ENCODE results near the gene MGAT4A.

MGAT4A gene

DNA sequence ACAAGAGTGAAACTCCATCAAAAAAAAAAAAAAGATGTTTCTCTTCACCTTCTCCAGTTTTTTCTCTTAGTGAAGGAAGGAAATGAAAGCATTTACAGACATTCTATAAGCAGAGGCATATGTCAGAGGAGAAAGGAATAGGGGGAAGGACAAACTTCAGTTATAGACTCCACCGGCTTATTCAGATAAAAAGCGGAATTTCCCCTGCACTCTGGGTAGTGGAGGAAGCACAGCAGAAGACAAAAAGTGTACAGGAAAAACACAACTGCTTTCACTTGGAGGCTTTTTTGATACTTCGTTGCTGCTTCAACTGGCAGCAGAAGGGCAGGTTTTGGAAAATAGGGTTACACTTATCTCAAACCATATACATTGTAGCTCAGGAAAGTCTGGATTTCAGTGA is 3.2 kb upstream of the MGAT4A start:
- H3K36me3 ChIP-seq (ENCODE audit: insufficient read depth, low read length): no peaks in the 10 kb centered on the region
- no peaks in the 10 kb centered on the region for H3K27me3 ChIP-seq (ENCODE audit: insufficient read depth, low read length, poor library complexity, severe bottlenecking)
- H2AFZ ChIP-seq (ENCODE audit: low read length): no peak overlapping the region
- TF ChIP-seq, protein P1, sequence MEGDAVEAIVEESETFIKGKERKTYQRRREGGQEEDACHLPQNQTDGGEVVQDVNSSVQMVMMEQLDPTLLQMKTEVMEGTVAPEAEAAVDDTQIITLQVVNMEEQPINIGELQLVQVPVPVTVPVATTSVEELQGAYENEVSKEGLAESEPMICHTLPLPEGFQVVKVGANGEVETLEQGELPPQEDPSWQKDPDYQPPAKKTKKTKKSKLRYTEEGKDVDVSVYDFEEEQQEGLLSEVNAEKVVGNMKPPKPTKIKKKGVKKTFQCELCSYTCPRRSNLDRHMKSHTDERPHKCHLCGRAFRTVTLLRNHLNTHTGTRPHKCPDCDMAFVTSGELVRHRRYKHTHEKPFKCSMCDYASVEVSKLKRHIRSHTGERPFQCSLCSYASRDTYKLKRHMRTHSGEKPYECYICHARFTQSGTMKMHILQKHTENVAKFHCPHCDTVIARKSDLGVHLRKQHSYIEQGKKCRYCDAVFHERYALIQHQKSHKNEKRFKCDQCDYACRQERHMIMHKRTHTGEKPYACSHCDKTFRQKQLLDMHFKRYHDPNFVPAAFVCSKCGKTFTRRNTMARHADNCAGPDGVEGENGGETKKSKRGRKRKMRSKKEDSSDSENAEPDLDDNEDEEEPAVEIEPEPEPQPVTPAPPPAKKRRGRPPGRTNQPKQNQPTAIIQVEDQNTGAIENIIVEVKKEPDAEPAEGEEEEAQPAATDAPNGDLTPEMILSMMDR (conservative IDR thresholded peaks at IDR 0.05; ENCODE audit: low read length): no peak
- no peak for TF ChIP-seq EZH2phosphoT487 (IDR thresholded peaks at IDR 0.05; ENCODE audit: borderline replicate concordance)
- H3K9ac ChIP-seq (ENCODE audit: low read depth, low read length, poor library complexity, severe bottlenecking): peak overlapping the region; percentile 0
- H4K20me1 ChIP-seq (ENCODE audit: insufficient read depth, low read length, poor library complexity, severe bottlenecking): peaks cover 7% of the 10 kb centered on the region
- peak overlapping the region; percentile 32 for H3K4me2 ChIP-seq (ENCODE audit: low read depth, low read length, poor library complexity, severe bottlenecking)
- no peaks in the 10 kb centered on the region for H3K9me2 ChIP-seq (replicated peaks; ENCODE audit: low read depth, low read length)
- H3K9me3 ChIP-seq (ENCODE audit: insufficient read depth, low read depth, low read length): no peaks in the 10 kb centered on the region
- H3K4me1 ChIP-seq (ENCODE audit: insufficient read depth, low read length, poor library complexity, severe bottlenecking): peaks cover 31% of the 10 kb centered on the region
- H3K79me2 ChIP-seq (ENCODE audit: insufficient read depth, low read length): peaks cover 19% of the 10 kb centered on the region
- H3F3A ChIP-seq (ENCODE audit: low read depth): no peaks in the 10 kb centered on the region
- H3K4me3 ChIP-seq (ENCODE audit: low read length, poor library complexity, severe bottlenecking): peak overlapping the region; percentile 8

DNA sequence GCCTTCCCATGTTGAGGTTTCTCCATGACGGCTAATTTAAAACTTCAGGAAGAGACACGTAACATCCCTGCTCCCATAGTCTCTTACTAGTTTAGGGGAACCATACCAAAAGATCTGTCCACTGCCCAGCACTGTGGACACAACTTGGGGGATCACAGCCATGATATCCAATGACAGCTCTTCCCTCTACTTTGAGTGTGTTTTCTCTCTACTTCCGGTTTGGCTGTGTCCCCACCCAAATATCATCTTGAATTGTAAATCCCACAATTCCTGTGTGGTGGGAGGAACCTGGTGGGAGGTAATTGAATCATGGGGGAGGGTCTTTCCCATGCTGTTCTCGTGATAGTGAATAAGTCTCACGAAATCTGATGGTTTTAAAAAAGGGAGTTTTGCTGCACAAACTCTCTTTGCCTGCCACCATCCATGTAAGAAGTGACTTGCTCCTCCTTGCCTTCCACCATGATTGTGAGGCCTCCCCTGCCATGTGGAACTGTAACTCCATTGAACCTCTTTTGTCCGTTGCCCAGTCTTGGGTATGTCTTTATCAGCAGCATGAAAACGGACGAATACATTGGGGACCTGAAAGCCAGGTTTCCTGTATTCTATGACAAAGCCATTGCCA is 1.6 kb upstream of the MGAT4A start:
- TF ChIP-seq EZH2phosphoT487 (IDR thresholded peaks at IDR 0.05; ENCODE audit: borderline replicate concordance): no peak
- TF ChIP-seq, protein P1 (conservative IDR thresholded peaks at IDR 0.05; ENCODE audit: low read length): no peak
- Histone ChIP-seq H3K27me3 (ENCODE audit: insufficient read depth, low read length, poor library complexity, severe bottlenecking) (no peaks in the 10 kb centered on the region), H3K4me3 (ENCODE audit: low read length, poor library complexity, severe bottlenecking) (no peak overlapping the region)

GRCh38 chr2:98731894-98732349 is 990 bp upstream of the MGAT4A start:
- Histone ChIP-seq H3K4me2 (ENCODE audit: low read depth, low read length, poor library complexity, severe bottlenecking) (peak overlapping the region; percentile 86), H3K9me3 (ENCODE audit: insufficient read depth, low read depth, low read length) (no peaks in the 10 kb centered on the region), H4K20me1 (ENCODE audit: insufficient read depth, low read length, poor library complexity, severe bottlenecking) (peaks cover 7% of the 10 kb centered on the region), H3K36me3 (ENCODE audit: insufficient read depth, low read length) (no peaks in the 10 kb centered on the region), H3K9ac (ENCODE audit: low read depth, low read length, poor library complexity, severe bottlenecking) (peak overlapping the region; percentile 73), H2AFZ (ENCODE audit: low read length) (peak overlapping the region; percentile 49), H3K79me2 (ENCODE audit: insufficient read depth, low read length) (peaks cover 41% of the 10 kb centered on the region), H3K4me1 (ENCODE audit: insufficient read depth, low read length, poor library complexity, severe bottlenecking) (peaks cover 52% of the 10 kb centered on the region), H3K4me3 (ENCODE audit: low read length, poor library complexity, severe bottlenecking) (peak overlapping the region; percentile 74), H3K9me2 (replicated peaks; ENCODE audit: low read depth, low read length) (no peaks in the 10 kb centered on the region), H3F3A (ENCODE audit: low read depth) (no peaks in the 10 kb centered on the region; the same call in 1 of the 2 replicates), H3K27me3 (ENCODE audit: insufficient read depth, low read length, poor library complexity, severe bottlenecking) (no peaks in the 10 kb centered on the region)
- TF ChIP-seq, protein P1 (conservative IDR thresholded peaks at IDR 0.05; ENCODE audit: low read length): no peak
- TF ChIP-seq EZH2phosphoT487 (IDR thresholded peaks at IDR 0.05; ENCODE audit: borderline replicate concordance): no peak

More for the DNA sequence above, 1.6 kb upstream of the MGAT4A start:
- H2AFZ ChIP-seq (ENCODE audit: low read length): no peak overlapping the region
- H3K36me3 ChIP-seq (ENCODE audit: insufficient read depth, low read length): no peaks in the 10 kb centered on the region
- no peaks in the 10 kb centered on the region for H3K9me2 ChIP-seq (replicated peaks; ENCODE audit: low read depth, low read length)
- H3K79me2 ChIP-seq (ENCODE audit: insufficient read depth, low read length): peaks cover 35% of the 10 kb centered on the region
- H3K4me2 ChIP-seq (ENCODE audit: low read depth, low read length, poor library complexity, severe bottlenecking): peak overlapping the region; percentile 86
- H4K20me1 ChIP-seq (ENCODE audit: insufficient read depth, low read length, poor library complexity, severe bottlenecking): peaks cover 7% of the 10 kb centered on the region
- H3K9me3 ChIP-seq (ENCODE audit: insufficient read depth, low read depth, low read length): no peaks in the 10 kb centered on the region
- no peaks in the 10 kb centered on the region; the same call in 1 of the 2 replicates for H3F3A ChIP-seq (ENCODE audit: low read depth)
- peaks cover 46% of the 10 kb centered on the region for H3K4me1 ChIP-seq (ENCODE audit: insufficient read depth, low read length, poor library complexity, severe bottlenecking)
- no peak overlapping the region for H3K9ac ChIP-seq (ENCODE audit: low read depth, low read length, poor library complexity, severe bottlenecking)

Data from Loucy (cell line).